GM18502 (cell line): Measurements from ENCODE around the gene APBA2.

Source experiments
- ATAC-seq: cut with Tn5 transposase; IDR thresholded peaks from one replicate; pipeline ENCODE4 v1.9.1; 2021; ENCODE audit warnings: mild to moderate bottlenecking; ENCODE audit not compliant: unreplicated experiment, poor library complexity

The APBA2 gene

DNA sequence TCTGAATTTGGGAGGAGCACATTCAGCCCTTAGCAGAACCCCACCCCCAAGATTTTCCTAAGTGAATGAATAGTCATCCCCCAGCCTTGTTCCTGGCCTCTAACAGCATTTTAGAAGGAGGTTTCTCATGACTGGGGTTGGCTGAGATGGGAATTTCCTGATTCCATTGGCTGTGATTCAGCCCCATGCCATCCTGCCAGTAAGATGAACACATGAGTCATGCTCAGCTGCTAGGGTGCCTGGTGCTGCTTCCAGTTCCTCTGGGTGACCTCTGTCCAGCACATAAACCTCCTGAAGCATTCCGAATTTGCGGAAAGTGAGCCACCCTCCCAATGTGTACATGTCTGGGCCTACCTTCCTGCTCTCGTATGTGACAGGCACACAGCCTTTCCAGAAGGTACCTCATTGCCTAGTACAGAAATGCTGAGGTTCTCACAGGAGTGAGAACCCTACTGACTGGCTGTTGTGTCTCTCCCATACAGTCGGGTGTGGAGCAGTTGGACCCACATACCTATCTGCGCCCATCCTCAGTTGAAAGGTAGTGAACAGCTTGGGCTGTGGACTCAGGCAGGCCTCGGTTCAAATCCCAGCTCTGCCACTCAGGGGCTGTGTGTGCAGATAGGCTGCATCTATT lies 91.7 kb downstream of the APBA2 start:
- no peak for ATAC-seq

GRCh38 chr15:28978011-28978378 lies 92.2 kb downstream of the APBA2 start:
- ATAC-seq = no peak

DNA sequence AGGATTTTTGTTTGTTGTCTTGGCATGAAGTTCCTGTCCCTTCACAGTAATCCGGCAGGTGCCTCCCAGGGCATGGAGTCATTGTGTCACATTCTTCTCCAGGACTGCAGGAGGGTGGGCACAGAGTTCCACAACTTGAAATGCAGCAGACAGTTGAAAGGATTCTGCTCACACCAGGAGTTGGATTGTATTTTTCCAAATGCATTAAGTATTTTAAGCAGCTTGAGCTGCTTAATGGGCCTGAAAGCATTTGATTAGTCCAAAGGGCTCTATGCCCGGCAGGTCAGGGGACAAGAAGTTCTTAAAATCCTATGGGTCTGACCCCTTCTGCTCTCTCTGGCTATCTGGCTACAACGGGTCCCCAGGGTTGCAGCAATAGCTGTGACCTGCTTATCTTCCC lies 92.9 kb downstream of the APBA2 start:
- ATAC-seq = no peak

- no peak for ATAC-seq
These were observed 93.6 kb downstream of the APBA2 start for GRCh38 chr15:28979208-28979841.

- no peak for ATAC-seq
These were observed 95.1 kb downstream of the APBA2 start for GRCh38 chr15:28980709-28981350.

DNA sequence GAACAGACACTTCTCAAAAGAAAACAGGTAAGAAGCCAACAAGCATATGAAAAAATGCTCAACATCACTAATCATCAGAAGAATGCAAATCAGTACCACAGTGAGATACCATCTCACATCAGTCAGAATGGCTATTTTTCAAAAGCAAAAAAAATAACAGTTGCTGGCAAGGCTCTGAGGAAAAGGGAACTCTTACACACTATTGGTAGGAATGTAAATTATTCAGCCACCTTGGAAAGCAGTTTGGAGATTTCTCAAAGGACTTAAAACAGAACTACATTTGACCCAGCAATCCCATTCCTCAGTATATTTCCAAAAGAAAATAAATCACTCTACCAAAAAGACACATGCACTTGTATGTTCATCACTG lies 95.6 kb downstream of the APBA2 start:
- ATAC-seq = no peak

DNA sequence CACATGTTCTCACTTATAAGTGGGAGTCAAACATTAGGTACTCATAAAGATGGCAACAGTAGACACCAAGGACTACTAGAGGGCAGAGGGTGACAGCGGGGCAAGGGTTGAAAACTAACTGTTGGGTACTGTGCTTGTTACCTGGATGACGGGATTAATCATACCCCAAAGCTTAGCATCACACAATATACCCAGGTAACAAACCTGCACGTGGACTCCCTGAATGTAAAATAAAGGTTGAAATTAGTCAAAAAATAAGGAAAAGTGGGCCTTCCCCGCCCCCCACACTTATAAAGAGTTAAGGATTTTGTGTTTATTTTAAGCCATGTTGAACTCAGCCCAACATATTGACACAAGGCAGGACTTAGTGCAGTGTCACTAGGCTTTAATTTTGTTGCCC lies 96.1 kb downstream of the APBA2 start:
- ATAC-seq = no peak

DNA sequence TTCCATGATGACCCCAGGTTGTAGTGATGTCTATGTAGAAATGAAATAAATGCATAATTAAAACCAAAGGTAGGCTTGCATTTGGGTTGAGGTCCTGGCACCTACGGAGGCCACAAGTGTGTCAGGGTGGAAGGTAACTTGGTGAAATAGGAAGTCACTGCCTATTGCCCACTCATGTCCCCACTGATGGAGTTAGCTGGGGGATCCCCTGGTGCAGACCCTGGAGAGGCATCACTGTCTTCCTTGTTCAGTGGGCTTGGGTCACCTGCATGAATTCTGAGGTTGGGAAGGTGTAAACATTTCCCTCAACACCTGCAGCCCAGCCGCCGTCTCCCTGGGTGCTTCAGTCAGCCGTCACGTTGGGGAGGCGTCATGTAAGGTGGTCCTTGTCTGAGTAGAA lies 97.1 kb downstream of the APBA2 start:
- no peak for ATAC-seq

DNA sequence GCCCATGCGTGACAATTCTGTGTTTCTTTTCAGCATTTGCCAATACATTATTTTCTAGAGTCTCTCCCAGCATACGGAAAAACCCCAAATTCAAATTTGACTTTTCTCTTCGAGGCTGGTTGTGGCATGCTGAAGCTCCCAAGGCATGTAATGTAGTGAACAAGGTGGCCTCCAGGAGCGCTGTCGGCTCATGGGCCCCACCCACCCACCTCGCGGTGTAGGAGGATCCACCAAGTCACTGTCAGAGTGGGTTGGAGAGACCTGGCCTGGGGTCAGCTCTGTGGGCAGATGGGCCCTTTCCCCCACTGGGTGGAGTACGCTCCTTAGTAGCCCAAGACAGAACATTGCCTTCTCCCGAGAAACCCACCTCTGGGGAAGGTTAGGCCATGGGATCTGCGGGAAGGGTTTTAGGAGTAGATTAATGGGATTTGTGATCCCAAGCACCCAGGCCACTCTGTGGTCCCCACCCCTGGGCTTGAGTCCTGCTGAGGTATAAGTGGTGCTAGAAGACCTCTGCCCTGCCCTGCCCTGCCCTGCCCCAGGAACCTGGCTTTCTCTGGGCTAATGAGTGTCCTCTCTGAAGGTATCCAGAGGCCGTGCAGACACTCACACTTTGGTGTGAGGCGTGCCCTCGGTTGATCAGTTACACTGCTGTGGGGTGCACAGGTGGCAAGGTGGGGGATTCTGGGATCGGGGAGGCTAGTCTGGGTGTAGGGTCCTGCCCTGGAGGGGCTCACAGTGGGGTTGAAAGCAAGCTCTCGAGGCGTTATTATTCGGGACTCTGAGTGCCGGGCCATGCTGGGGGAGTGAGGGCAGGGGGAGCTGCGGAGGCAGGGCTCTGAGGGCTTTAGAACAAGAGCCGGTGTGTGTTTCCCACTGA lies 97.9 kb downstream of the APBA2 start:
- no peak for ATAC-seq

DNA sequence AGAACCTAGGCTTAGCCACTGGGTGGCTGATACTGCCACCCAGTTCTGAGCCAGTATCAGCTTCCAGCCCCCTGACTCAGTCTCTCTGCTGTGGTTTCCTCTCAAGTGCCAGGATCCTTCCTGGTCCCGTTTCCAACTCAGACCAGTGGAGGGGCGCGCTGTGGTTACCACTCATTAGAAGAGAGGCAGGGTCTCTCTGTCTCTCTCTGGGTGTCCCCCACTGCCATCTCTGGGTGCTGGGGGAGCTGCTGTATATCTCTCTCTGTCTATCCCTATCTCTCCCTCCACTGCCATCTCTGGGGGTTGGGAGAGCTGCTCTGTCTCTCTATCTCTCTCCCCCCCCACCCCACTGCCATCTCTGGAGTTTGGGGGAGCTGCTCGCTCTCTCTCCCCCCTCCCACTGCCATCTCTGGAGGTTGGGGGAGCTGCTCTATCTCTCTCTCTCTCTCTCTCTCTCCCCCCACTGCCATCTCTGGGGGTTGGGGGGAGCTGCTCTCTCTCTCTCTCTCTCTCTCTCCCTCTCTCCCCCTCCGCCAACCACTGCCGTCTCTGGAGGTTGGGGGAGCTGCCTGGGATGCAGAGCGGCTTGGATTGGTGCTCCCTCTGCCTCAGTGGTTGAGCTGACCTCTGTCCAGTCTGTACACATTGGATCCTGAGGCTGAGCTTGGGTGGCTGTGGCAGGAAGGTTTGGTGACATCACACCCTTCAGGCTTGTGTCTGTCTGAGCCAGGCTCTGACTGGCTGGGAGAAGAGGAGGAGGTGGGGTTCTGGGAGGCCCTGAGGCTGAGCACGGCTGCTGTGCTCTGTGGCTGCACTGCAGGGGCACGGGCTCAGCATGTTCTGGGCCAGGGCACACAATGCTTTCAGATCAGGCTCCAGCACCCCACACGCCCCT lies 98.9 kb downstream of the APBA2 start:
- no peak for ATAC-seq

- no peak for ATAC-seq
These were observed 99.5 kb downstream of the APBA2 start for GRCh38 chr15:28985316-28985645.

DNA sequence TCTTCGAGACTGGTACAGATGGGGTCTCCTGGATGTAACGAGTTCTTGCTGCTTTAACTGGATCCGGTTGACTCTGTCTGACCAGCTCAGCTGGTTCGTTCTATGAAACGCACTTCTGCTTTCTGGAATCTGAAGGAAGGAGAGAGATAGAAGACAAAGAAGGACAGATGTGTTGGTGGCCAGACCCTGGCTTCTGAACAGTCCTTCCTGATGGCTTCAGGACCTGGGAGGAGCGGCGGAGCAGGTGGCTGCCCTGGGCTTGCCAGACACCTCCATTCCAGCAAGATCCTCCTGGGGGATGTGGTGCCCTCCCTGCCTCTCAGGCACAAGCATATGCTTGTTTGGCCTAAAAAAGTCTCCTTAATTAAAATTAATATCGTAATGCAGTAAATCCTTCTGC lies 99.9 kb downstream of the APBA2 start:
- ATAC-seq = no peak

GRCh38 chr15:28986108-28986507 lies 100.3 kb downstream of the APBA2 start:
- ATAC-seq = no peak

DNA sequence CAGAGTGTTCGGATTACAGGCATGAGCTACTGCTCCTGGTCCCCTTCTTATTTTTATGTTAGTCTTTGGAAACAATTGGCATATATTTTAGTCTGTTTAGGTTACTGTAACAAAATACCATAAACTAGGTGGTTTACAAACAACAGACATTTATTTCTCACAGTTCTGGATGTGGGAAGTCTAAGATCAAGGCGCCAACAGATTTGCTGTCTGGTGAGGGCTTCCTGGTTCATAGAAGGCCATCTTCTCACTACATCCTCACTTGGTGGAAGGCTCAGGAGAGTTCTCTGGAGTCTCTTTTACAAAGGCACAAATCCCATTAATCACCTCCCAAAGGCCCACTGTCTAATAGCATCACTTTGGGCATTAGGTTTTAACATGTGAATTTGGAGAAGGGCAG lies 101.0 kb downstream of the APBA2 start:
- no peak for ATAC-seq

- no peak for ATAC-seq
These were observed 101.6 kb downstream of the APBA2 start for GRCh38 chr15:28987337-28987736.

- no peak for ATAC-seq
These were observed 103.6 kb downstream of the APBA2 start for GRCh38 chr15:28989239-28989830.

DNA sequence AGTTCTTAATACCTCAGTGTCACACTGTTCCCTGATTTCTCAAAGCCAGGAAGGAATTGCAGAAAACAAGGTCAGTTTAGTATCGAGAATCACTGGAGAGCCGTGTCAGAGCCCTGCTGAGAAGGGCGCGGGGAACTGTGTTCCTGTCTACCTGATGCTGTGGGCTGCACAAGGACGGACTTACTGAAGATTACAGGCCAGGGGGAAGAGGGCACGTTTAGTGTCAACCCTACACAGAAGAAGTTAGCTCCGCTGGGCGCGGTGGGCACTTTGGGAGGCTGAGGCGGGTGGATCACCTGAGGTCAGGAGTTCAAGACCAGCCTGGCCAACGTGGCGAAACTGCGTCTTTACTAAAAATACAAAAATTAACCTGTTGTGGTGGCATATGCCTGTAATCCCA lies 104.1 kb downstream of the APBA2 start:
- no peak for ATAC-seq

- ATAC-seq = no peak
These were observed 104.6 kb downstream of the APBA2 start for GRCh38 chr15:28990390-28990789.

- no peak for ATAC-seq
These were observed 105.7 kb downstream of the APBA2 start for GRCh38 chr15:28991236-28992171.
